Caco-2 (cell line): ENCODE data around the gene CAMK1D. TPM values are rescaled to one million over a fixed set of nuclear protein-coding genes. Genes with fewer than 3 reads are reported as not detected.

Experiments
- BruUV-seq: library from RNA; stranded (reverse); fragments of 400-500 nt; replicated peaks from 2 replicates; lab custom pipeline; 2021; lab: Mats Ljungman, UMichigan
- CTCF ChIA-PET: fragments of 300-600 bp; sonication (Branson Sonifier 250); formaldehyde crosslinking; loops from one replicate; lab custom pipeline; 2022; ENCODE audit warnings: antibody characterized with exemption; lab: Charles Lee
- POLR2A ChIA-PET: fragments of 300-600 bp; sonication (Branson Sonifier 250); formaldehyde crosslinking; loops from one replicate; lab custom pipeline; 2022; ENCODE audit warnings: antibody characterized with exemption; lab: Charles Lee
- DNase-seq, 2 experiments: peaks; one replicate each; pipeline versions ENCODE4 v3.0.0 to v3.0.0-alpha.2; 2020 to 2022
- H3K27me3 ChIP-seq: replicated peaks from 2 replicates; pipeline ENCODE4 v1.6.0; 2011; ENCODE audit warnings: low read length; ENCODE audit not compliant: control insufficient read depth, insufficient read depth
- H3K36me3 ChIP-seq: 2 replicates; pipeline ENCODE4 v1.5.1; 2011; ENCODE audit warnings: low read length; ENCODE audit not compliant: control insufficient read depth, insufficient read depth
- H3K4me1 ChIP-seq: fragments of 250-450 bp; sonication (Bioruptor Pico); 2 replicates; pipeline ENCODE4 v1.5.1; 2020; ENCODE audit warnings: mild to moderate bottlenecking
- H3K4me3 ChIP-seq: 2 replicates; pipeline ENCODE4 v1.5.1; 2011; ENCODE audit warnings: low read depth, mild to moderate bottlenecking, control low read depth, low read length
- H3K9me3 ChIP-seq: fragments of 250-450 bp; sonication (Bioruptor Pico); 2 replicates; pipeline ENCODE4 v1.5.1; 2020; ENCODE audit warnings: mild to moderate bottlenecking, moderate library complexity
- H3K27ac Mint-ChIP-seq: one replicate; pipeline ENCODE4 v1.8.0; 2022; ENCODE audit warnings: mixed read lengths; ENCODE audit not compliant: unreplicated experiment
- H3K27me3 Mint-ChIP-seq: one replicate; pipeline ENCODE4 v1.8.0; 2022; ENCODE audit warnings: mixed read lengths; ENCODE audit not compliant: insufficient read depth, unreplicated experiment
- H3K36me3 Mint-ChIP-seq: one replicate; pipeline ENCODE4 v1.8.0; 2022; ENCODE audit warnings: mild to moderate bottlenecking, mixed read lengths; ENCODE audit not compliant: insufficient read depth, unreplicated experiment
- H3K4me1 Mint-ChIP-seq: one replicate; pipeline ENCODE4 v1.8.0; 2022; ENCODE audit warnings: low read depth, mixed read lengths; ENCODE audit not compliant: unreplicated experiment
- H3K4me3 Mint-ChIP-seq: one replicate; pipeline ENCODE4 v1.8.0; 2022; ENCODE audit warnings: mild to moderate bottlenecking, moderate library complexity, mixed read lengths; ENCODE audit not compliant: unreplicated experiment
- H3K9me3 Mint-ChIP-seq: one replicate; pipeline ENCODE4 v1.8.0; 2022; ENCODE audit warnings: mixed read lengths; ENCODE audit not compliant: unreplicated experiment
- intact Hi-C: fragments of 100-400 bp; cut with micrococcal nuclease; formaldehyde crosslinking; loops from one replicate; pipeline ENCODE4 v1.10.0; 2022; ENCODE audit not compliant: unreplicated experiment
- total RNA-seq: library from RNA; stranded (reverse); gene quantifications from 2 replicates; pipeline ENCODE4 v1.2.3, GENCODE V29; 2022
- TF ChIP-seq, protein P1 (sequence below), 2 experiments: fragments of 200-600 bp in 1 of 2; IDR thresholded peaks; 1 replicate in 1 of 2; 2 replicates in 1 of 2; pipeline versions ENCODE4 v1.5.1 to v1.8.0; 2011 to 2022; ENCODE audit warnings: antibody characterized with exemption in 1 of 2, control low read depth in 1 of 2, inconsistent platforms in 1 of 2, low read depth in 1 of 2, low read length in 1 of 2, mild to moderate bottlenecking in 1 of 2, moderate library complexity in 1 of 2; ENCODE audit not compliant: insufficient read depth in 1 of 2, severe bottlenecking in 1 of 2, unreplicated experiment in 1 of 2

CAMK1D gene
- total RNA-seq, 1 experiment from 2014 or later, result 10.9 TPM

DNA sequence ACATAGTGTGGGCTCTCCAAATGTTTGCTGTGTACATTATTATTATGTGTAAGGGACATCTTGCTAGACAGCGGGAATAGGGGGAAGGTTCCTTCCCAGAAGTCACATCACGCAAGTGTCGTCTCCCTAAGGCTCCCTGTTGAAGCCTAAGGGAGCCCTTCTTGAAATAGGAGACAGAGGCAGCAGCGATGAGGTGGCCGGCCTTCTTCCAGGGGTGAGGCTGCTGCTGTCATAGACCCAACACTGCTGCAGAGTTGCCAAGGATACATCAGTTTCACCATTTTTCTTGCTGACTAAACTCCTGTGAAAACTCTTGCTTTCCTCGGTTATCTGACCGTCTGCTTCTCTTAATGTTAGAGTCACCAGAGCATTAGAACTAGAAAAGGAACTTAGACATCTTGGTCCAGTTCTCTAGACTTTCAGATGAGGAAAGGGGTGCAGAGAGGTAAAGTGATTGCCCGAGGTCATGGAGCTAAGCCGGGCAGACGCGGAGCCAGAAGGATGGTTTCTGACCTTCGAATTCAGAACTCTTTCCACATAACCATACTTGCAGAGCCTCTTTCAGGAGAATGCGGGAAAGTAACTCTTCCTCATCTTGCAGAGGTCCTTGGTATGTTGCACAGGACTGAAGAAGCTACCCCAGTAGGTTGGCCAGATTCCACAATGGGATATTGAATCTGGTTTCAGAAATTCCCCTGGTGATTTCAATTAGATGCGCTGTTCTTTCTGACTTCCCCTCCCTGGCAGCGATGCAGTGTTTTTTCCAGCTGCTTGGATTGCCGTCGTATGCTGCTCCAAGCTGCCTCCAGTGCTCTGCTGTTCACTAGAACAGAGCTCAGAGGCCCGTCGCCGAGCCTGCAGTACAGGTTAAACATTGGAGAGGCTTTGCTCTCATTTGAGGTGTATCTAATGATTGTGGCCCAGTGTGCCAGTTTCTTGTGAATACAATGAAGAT lies 217.1 kb downstream of the CAMK1D start:
- Histone ChIP-seq H3K4me3 (no peak overlapping the region), H3K36me3 (no peaks in the 10 kb centered on the region), H3K4me1 (no peaks in the 10 kb centered on the region), H3K9me3 (no peaks in the 10 kb centered on the region; the same call in 1 of the 2 replicates), H3K27me3 (no peaks in the 10 kb centered on the region)
- no peaks in the 10 kb centered on the region for H3K27me3 Mint-ChIP-seq
- H3K36me3 Mint-ChIP-seq, result no peaks in the 10 kb centered on the region
- H3K4me1 Mint-ChIP-seq, result no peaks in the 10 kb centered on the region
- no peak overlapping the region for H3K27ac Mint-ChIP-seq
- intact Hi-C loops, result no loop called here
- BruUV-seq, result no TSS peak
- peaks cover 9% of the 10 kb centered on the region for H3K9me3 Mint-ChIP-seq
- TF ChIP-seq, protein P1, sequence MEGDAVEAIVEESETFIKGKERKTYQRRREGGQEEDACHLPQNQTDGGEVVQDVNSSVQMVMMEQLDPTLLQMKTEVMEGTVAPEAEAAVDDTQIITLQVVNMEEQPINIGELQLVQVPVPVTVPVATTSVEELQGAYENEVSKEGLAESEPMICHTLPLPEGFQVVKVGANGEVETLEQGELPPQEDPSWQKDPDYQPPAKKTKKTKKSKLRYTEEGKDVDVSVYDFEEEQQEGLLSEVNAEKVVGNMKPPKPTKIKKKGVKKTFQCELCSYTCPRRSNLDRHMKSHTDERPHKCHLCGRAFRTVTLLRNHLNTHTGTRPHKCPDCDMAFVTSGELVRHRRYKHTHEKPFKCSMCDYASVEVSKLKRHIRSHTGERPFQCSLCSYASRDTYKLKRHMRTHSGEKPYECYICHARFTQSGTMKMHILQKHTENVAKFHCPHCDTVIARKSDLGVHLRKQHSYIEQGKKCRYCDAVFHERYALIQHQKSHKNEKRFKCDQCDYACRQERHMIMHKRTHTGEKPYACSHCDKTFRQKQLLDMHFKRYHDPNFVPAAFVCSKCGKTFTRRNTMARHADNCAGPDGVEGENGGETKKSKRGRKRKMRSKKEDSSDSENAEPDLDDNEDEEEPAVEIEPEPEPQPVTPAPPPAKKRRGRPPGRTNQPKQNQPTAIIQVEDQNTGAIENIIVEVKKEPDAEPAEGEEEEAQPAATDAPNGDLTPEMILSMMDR (IDR thresholded peaks at IDR 0.05; ENCODE audit: insufficient read depth in 1 of 2, low read depth in 1 of 2, low read length in 1 of 2, severe bottlenecking in 1 of 2, unreplicated experiment in 1 of 2), result no peak
- POLR2A ChIA-PET, result no interaction called here
- DNase-seq, result no peak
- CTCF ChIA-PET, result interaction anchor here (0.9 kb wide), 1 partner anchor 35 kb away, joined by 3 read pairs; no protein-coding TSS in a partner anchor
- H3K4me3 Mint-ChIP-seq, result no peak overlapping the region

DNA sequence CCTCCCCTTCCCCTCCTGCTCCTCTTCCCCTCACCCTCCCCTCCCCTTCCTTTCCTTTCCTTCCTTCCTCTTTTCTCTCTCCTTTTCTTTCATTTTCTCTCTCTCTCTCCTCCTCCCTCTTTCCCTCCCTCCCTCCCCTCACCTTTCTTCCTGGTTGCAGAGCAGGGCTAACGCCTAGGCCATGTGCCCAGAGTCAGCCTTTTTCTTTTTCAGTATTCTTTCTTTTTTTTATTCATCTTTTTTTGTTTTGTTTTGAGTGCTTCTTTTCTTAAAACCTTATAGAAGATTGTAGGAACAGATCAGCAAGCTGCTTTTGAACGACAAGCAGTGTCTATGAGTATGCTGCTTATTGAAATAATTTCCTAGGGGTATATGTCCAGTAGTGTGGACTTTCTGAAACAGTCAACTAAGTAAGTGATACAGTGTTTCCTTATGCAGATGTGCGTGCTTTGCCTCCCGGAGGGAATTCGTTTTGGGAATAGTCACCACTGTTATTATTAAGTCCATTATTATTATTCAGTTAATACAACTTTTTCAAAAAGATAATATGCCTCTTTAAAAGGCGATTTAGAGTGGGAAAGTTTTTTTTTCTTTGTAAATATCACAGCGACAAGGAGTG lies 219.2 kb downstream of the CAMK1D start:
- CTCF ChIA-PET, result no interaction called here
- Histone ChIP-seq H3K4me1 (no peaks in the 10 kb centered on the region), H3K27me3 (no peaks in the 10 kb centered on the region), H3K36me3 (no peaks in the 10 kb centered on the region), H3K9me3 (no peaks in the 10 kb centered on the region; the same call in 1 of the 2 replicates), H3K4me3 (no peak overlapping the region)
- TF ChIP-seq, protein P1 (IDR thresholded peaks at IDR 0.05; ENCODE audit: insufficient read depth in 1 of 2, low read depth in 1 of 2, low read length in 1 of 2, severe bottlenecking in 1 of 2, unreplicated experiment in 1 of 2), result no peak
- H3K36me3 Mint-ChIP-seq, result no peaks in the 10 kb centered on the region
- BruUV-seq, result no TSS peak
- POLR2A ChIA-PET, result no interaction called here
- H3K9me3 Mint-ChIP-seq, result peaks cover 9% of the 10 kb centered on the region
- no peak overlapping the region for H3K27ac Mint-ChIP-seq
- no peak overlapping the region for H3K4me3 Mint-ChIP-seq
- DNase-seq, result no peak
- H3K27me3 Mint-ChIP-seq, result no peaks in the 10 kb centered on the region
- H3K4me1 Mint-ChIP-seq, result no peaks in the 10 kb centered on the region
- intact Hi-C loops, result no loop called here

- BruUV-seq, result no TSS peak
- Mint-ChIP-seq H3K27ac (no peak overlapping the region), H3K4me3 (no peak overlapping the region)
Observed at GRCh38 chr10:12572281-12572680, 222.9 kb downstream of the CAMK1D start.

More at GRCh38 chr10:12572281-12572680, 222.9 kb downstream of the CAMK1D start:
- TF ChIP-seq, protein P1 (IDR thresholded peaks at IDR 0.05; ENCODE audit: insufficient read depth in 1 of 2, low read depth in 1 of 2, low read length in 1 of 2, severe bottlenecking in 1 of 2, unreplicated experiment in 1 of 2), result no peak
- intact Hi-C loops, result no loop called here
- ChIA-PET CTCF (no interaction called here), POLR2A (no interaction called here)
- no peaks in the 10 kb centered on the region for H3K27me3 ChIP-seq
- H3K36me3 ChIP-seq, result no peaks in the 10 kb centered on the region
- no peaks in the 10 kb centered on the region for H3K27me3 Mint-ChIP-seq
- H3K4me1 ChIP-seq, result no peaks in the 10 kb centered on the region
- no peaks in the 10 kb centered on the region for H3K4me1 Mint-ChIP-seq
- DNase-seq, result no peak
- H3K36me3 Mint-ChIP-seq, result no peaks in the 10 kb centered on the region
- H3K4me3 ChIP-seq, result no peak overlapping the region
- H3K9me3 Mint-ChIP-seq, result peaks cover 10% of the 10 kb centered on the region
- peaks cover 14% of the 10 kb centered on the region for H3K9me3 ChIP-seq
